Tibial nerve (tissue), 4 donors: ENCODE measurements around the gene NLRP3.

Experiments
- CTCF ChIP-seq, 5 experiments: fragments of 200-600 bp in 3 of 5; fragments of 450-650 bp in 2 of 5; sonication (generic) in 3 of 5; IDR thresholded peaks; one replicate each; pipeline ENCODE4 v1.5.1; 2016 to 2019; ENCODE audit warnings: antibody characterized with exemption in 5 of 5, mild to moderate bottlenecking in 3 of 5, moderate library complexity in 2 of 5
- EP300 ChIP-seq, 2 donors: sonication (generic); formaldehyde crosslinking; IDR thresholded peaks; one replicate each; pipeline ENCODE4 v1.6.1; 2017; ENCODE audit warnings: antibody characterized with exemption in 2 of 2, mild to moderate bottlenecking in 1 of 2
- POLR2A ChIP-seq, 2 donors: fragments of 450-650 bp; IDR thresholded peaks; one replicate each; pipeline ENCODE4 v1.6.1; 2017; ENCODE audit warnings: antibody characterized with exemption in 2 of 2, mild to moderate bottlenecking in 2 of 2, moderate library complexity in 2 of 2

DNA sequence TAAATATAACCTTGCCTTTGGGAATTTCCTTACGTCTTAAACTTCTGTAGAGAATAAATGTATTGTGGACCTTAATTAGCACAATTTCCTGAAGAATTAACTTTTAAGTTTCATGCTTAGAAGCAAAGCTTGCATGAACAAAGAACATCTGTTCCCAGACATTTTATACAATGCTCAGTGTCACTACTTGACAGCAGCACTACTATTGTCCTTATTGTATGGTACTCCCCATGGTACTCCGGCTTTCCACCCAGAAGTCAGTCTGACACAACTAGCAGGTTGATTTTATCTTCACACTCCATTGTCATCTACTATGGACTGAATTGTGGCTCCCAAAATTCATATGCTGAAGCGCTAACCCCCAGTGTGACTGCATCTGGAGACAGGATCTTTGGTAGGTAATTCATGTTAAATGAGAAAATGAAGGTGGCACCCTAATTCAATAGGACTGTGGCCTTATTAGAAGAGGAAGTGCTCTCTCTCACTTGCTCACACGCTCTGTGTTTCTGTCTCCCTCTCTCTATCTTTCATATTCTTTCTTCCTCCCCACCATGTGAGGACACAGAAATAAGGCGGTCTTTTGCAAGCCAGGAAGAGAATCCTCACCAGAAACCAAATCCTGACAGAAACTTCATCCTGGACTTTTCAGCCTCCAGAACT is 52.6 kb downstream of the NLRP3 start:
- TF ChIP-seq CTCF (IDR thresholded peaks at IDR 0.05): no peak
- TF ChIP-seq EP300 (IDR thresholded peaks at IDR 0.05): no peak
- TF ChIP-seq POLR2A (IDR thresholded peaks at IDR 0.05): no peak
